Stimulated activated naive B cell treated with anti-CD40 and anti-IgM and Interleukin-4, amounts not matched to agents 10 μg/mL and 1 μg/mL and 100 μg/mL, for 72 hours (primary cell): ENCODE measurements around the gene ENO4.

ENCODE experiments used
- ATAC-seq, 2 donors: fragments of 150-1000 bp; cut with Tn5 transposase; replicated peaks; 2 replicates each; pipeline ENCODE4 v1.10.0; 2021; ENCODE audit warnings: moderate library complexity in 1 of 2
- DNase-seq: peaks from one replicate; pipeline ENCODE4 v3.0.0; 2021
- H3K27ac Mint-ChIP-seq: one replicate; pipeline ENCODE4 v1.8.0; 2022; ENCODE audit warnings: mild to moderate bottlenecking, mixed read lengths
- H3K27me3 Mint-ChIP-seq, 2 donors: one replicate each; pipeline ENCODE4 v1.8.0; 2022; ENCODE audit warnings: mixed read lengths in 2 of 2
- H3K36me3 Mint-ChIP-seq, 2 donors: one replicate each; pipeline ENCODE4 v1.8.0; 2022; ENCODE audit warnings: mixed read lengths in 2 of 2, mild to moderate bottlenecking in 1 of 2
- H3K4me1 Mint-ChIP-seq, 2 donors: one replicate each; pipeline ENCODE4 v1.8.0; 2022; ENCODE audit warnings: mixed read lengths in 2 of 2, mild to moderate bottlenecking in 1 of 2
- H3K4me3 Mint-ChIP-seq, 2 donors: one replicate each; pipeline ENCODE4 v1.8.0; 2022; ENCODE audit warnings: mild to moderate bottlenecking in 2 of 2, mixed read lengths in 2 of 2, moderate library complexity in 1 of 2
- H3K9me3 Mint-ChIP-seq, 2 donors: one replicate each; pipeline ENCODE4 v1.8.0; 2022; ENCODE audit warnings: mixed read lengths in 2 of 2, mild to moderate bottlenecking in 1 of 2

Gene ENO4

DNA sequence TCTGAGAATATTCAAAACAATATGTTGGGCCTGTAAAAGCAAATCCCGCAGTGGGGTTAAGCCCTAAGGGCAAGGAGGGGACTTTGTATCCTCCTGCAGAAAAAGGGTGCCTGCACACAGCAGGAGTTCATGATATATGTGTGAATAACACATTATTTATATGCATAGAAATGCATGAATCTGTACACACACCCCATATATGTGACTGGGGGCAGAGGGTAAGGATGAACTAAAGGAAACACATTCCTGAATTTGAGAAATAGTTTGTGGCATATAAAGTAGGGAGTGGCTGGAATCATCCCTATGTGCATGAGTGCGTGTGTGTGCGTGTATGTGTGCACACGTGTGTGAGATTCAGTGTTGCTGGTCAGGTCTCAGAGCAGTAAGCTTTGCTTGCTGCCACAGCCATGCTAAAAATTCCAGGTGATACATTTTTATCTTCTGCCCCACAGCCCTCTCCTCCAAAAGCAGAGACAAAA lies 18.9 kb downstream of the ENO4 start:
- H3K4me3 Mint-ChIP-seq: no peak overlapping the region
- DNase-seq (no peak), ATAC-seq (no peak)

GRCh38 chr10:116868722-116869121 lies 19.4 kb downstream of the ENO4 start:
- ATAC-seq: no peak
- no peaks in the 10 kb centered on the region for H3K36me3 Mint-ChIP-seq
- H3K27ac Mint-ChIP-seq: no peak overlapping the region
- H3K9me3 Mint-ChIP-seq: peaks cover 3 to 5% of the 10 kb centered on the region in 2 donors
- no peak overlapping the region for H3K4me3 Mint-ChIP-seq
- H3K27me3 Mint-ChIP-seq: no peaks in the 10 kb centered on the region
- DNase-seq: no peak
- H3K4me1 Mint-ChIP-seq: no peaks in the 10 kb centered on the region

More for the DNA sequence above, 18.9 kb downstream of the ENO4 start:
- Mint-ChIP-seq H3K4me1 (no peaks in the 10 kb centered on the region), H3K36me3 (no peaks in the 10 kb centered on the region), H3K27me3 (no peaks in the 10 kb centered on the region), H3K27ac (no peak overlapping the region), H3K9me3 (peaks cover 3 to 5% of the 10 kb centered on the region in 2 donors)

GRCh38 chr10:116870949-116871348 lies 21.6 kb downstream of the ENO4 start:
- H3K27me3 Mint-ChIP-seq: no peaks in the 10 kb centered on the region
- no peak overlapping the region for H3K27ac Mint-ChIP-seq
- DNase-seq: no peak
- H3K4me1 Mint-ChIP-seq: no peaks in the 10 kb centered on the region
- peaks cover 3 to 5% of the 10 kb centered on the region in 2 donors for H3K9me3 Mint-ChIP-seq
- no peak for ATAC-seq
- no peaks in the 10 kb centered on the region for H3K36me3 Mint-ChIP-seq
- H3K4me3 Mint-ChIP-seq: no peak overlapping the region

DNA sequence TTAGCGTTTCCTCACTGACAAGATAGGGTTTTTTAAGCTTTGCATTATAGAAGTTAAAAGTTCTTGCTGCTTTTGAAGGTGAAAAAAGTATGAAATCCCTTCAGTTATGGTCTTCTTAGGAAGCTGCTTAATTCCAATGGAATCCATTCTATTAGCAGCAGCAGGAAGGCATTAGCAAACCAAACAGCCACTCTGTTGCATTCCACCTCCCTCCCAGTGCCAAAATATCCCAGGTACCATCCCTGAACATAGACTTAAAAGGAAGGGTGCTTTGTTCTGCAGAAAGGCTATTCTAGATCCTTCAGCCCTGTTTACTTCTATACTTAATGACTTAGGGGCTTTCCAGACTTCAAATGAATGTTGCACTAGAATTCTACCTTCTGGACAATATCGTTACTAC lies 23.8 kb downstream of the ENO4 start:
- no peaks in the 10 kb centered on the region for H3K27me3 Mint-ChIP-seq
- no peak overlapping the region for H3K27ac Mint-ChIP-seq
- H3K36me3 Mint-ChIP-seq: no peaks in the 10 kb centered on the region
- peaks cover 5% of the 10 kb centered on the region in 2 donors for H3K9me3 Mint-ChIP-seq
- H3K4me1 Mint-ChIP-seq: no peaks in the 10 kb centered on the region
- no peak overlapping the region for H3K4me3 Mint-ChIP-seq
- DNase-seq (no peak), ATAC-seq (no peak)

GRCh38 chr10:116875897-116876296 lies 26.6 kb downstream of the ENO4 start:
- no peaks in the 10 kb centered on the region for H3K36me3 Mint-ChIP-seq
- DNase-seq (no peak), ATAC-seq (no peak)
- H3K27me3 Mint-ChIP-seq: no peaks in the 10 kb centered on the region
- H3K27ac Mint-ChIP-seq: no peak overlapping the region
- H3K4me3 Mint-ChIP-seq: no peak overlapping the region
- no peaks in the 10 kb centered on the region for H3K4me1 Mint-ChIP-seq
- peaks cover 5% of the 10 kb centered on the region in 2 donors for H3K9me3 Mint-ChIP-seq

DNA sequence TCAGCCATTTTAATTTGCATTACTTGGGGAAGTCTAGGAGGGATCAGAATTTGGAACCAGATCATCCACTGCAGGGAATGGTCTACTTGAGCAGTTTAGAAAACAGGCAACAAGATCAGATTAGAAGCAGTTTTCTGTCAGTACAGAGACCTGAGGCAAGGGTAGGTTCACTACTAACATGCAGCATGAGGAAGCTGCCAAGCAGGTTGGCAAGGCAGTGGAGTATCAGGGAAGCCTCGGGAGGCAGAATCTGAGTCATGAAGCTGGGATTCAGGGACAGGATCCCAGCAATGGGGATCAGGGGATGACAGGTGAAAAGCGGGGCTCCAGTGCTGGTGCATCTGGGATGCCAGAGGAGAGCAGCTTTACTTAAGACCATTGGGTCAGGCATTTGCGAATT lies 28.1 kb downstream of the ENO4 start:
- DNase-seq (no peak), ATAC-seq (no peak)
- Mint-ChIP-seq H3K9me3 (peaks cover 2 to 4% of the 10 kb centered on the region in 2 donors), H3K4me3 (no peak overlapping the region), H3K27me3 (no peaks in the 10 kb centered on the region), H3K4me1 (no peaks in the 10 kb centered on the region), H3K27ac (no peak overlapping the region), H3K36me3 (no peaks in the 10 kb centered on the region)

DNA sequence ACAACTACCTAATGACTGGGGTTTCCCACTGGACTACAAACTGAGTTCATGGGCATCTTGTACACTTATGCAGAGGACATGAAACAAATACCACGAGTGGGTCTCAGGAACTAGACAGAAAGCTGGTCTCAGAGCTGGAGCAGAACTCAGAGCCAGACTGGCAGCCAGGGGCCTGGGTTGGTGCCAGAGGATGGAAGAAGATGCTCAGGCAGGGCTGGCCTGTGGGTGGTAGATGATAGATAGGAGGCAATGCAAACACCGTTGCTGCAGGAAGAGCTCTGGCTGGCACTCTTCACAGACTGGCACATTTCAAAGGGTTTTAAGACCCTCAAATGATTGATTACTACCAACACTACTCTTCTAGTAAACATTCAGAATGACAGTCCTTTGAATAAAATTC lies 28.8 kb downstream of the ENO4 start:
- DNase-seq: no peak
- no peaks in the 10 kb centered on the region for H3K27me3 Mint-ChIP-seq
- no peak overlapping the region for H3K27ac Mint-ChIP-seq
- ATAC-seq: no peak
- peaks cover 0 to 2% of the 10 kb centered on the region in 2 donors for H3K9me3 Mint-ChIP-seq
- H3K4me3 Mint-ChIP-seq: no peak overlapping the region
- H3K4me1 Mint-ChIP-seq: no peaks in the 10 kb centered on the region
- no peaks in the 10 kb centered on the region for H3K36me3 Mint-ChIP-seq

GRCh38 chr10:116879817-116880216 lies 30.5 kb downstream of the ENO4 start:
- peaks cover 0 to 2% of the 10 kb centered on the region in 2 donors for H3K9me3 Mint-ChIP-seq
- no peaks in the 10 kb centered on the region for H3K36me3 Mint-ChIP-seq
- H3K4me1 Mint-ChIP-seq: no peaks in the 10 kb centered on the region
- no peak overlapping the region for H3K4me3 Mint-ChIP-seq
- DNase-seq (no peak), ATAC-seq (no peak)
- no peaks in the 10 kb centered on the region for H3K27me3 Mint-ChIP-seq
- H3K27ac Mint-ChIP-seq: no peak overlapping the region

- ATAC-seq (no peak), DNase-seq (no peak)
- Mint-ChIP-seq H3K4me1 (no peaks in the 10 kb centered on the region), H3K36me3 (no peaks in the 10 kb centered on the region), H3K27me3 (no peaks in the 10 kb centered on the region), H3K9me3 (peaks cover 0 to 2% of the 10 kb centered on the region in 2 donors), H3K27ac (no peak overlapping the region), H3K4me3 (no peak overlapping the region)
Observed at GRCh38 chr10:116880716-116881482, 31.6 kb downstream of the ENO4 start.

- no peaks in the 10 kb centered on the region for H3K36me3 Mint-ChIP-seq
- no peaks in the 10 kb centered on the region for H3K4me1 Mint-ChIP-seq
Observed at GRCh38 chr10:116882639-116883038, 33.3 kb downstream of the ENO4 start.

GRCh38 chr10:116886772-116887171 lies 37.5 kb downstream of the ENO4 start:
- Mint-ChIP-seq H3K4me1 (no peaks in the 10 kb centered on the region), H3K27ac (no peak overlapping the region), H3K36me3 (no peaks in the 10 kb centered on the region), H3K4me3 (no peak overlapping the region), H3K27me3 (peaks cover 4 to 8% of the 10 kb centered on the region in 2 donors), H3K9me3 (no peaks in the 10 kb centered on the region)
- ATAC-seq (no peak), DNase-seq (no peak)

More at GRCh38 chr10:116882639-116883038, 33.3 kb downstream of the ENO4 start:
- peaks cover 0 to 1% of the 10 kb centered on the region in 2 donors for H3K27me3 Mint-ChIP-seq
- DNase-seq (no peak), ATAC-seq (no peak)
- H3K9me3 Mint-ChIP-seq: no peaks in the 10 kb centered on the region
- no peak overlapping the region for H3K4me3 Mint-ChIP-seq
- H3K27ac Mint-ChIP-seq: no peak overlapping the region

DNA sequence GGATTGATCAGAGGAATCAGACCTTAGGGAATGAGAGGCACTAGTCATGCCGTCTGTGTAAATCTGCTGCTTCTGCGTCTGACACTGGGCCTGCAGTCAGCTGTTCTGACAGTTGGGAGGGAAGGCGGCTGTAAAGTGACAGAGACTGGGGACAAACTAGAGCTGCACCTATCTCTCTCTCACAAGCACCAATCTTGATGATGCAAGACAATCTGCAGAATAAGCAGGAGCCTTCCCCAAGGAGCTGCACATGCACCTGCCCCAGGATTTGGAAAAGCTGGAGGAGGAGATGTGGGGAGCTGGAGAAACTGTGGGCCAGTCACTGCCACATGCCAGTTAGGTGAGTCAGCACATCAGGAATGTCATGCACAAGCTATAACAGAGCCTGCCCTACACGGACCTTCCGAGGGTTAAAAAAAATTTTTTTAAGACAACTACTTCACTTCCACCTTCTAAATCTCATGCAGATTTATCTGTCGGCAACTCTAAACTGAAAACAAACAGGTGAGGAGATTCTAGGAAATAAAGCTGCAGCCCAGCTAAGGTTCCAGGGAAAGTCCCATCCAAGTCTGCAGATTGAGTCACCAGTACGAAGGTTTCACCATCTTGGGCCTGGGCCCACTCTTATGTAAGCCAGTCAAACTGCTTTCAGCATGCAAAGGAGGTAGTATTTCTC lies 39.2 kb downstream of the ENO4 start:
- ATAC-seq: no peak
- Mint-ChIP-seq H3K4me3 (no peak overlapping the region), H3K27me3 (peaks cover 12 to 17% of the 10 kb centered on the region in 2 donors), H3K9me3 (no peaks in the 10 kb centered on the region), H3K36me3 (no peaks in the 10 kb centered on the region), H3K4me1 (no peaks in the 10 kb centered on the region), H3K27ac (no peak overlapping the region)
- no peak for DNase-seq

DNA sequence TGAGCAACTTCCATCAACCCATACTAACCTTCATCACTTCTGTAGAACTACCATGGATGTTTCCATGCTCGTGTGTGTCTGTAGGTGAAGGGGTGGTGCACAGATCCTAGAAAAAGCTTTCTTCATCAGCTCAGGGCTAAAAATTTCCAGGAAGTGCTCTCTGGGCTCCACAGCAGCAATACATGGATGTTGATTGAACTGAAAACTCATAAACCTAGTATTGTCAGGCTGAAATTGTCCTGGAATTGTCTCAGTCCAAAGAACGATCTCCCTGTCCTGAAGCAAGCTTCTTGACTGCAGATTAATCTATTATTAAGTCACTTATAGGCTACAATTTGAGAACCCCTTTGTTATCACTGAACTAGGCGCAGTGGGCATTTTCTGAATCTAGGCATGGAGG lies 39.8 kb downstream of the ENO4 start:
- ATAC-seq: no peak
- Mint-ChIP-seq H3K36me3 (no peaks in the 10 kb centered on the region), H3K27ac (no peak overlapping the region), H3K4me3 (no peak overlapping the region), H3K4me1 (no peaks in the 10 kb centered on the region), H3K27me3 (peaks cover 12 to 20% of the 10 kb centered on the region in 2 donors), H3K9me3 (no peaks in the 10 kb centered on the region)
- no peak for DNase-seq

GRCh38 chr10:116891208-116891607 lies 41.9 kb downstream of the ENO4 start:
- H3K27me3 Mint-ChIP-seq: peaks cover 12 to 20% of the 10 kb centered on the region in 2 donors
- ATAC-seq (no peak), DNase-seq (no peak)
- H3K4me1 Mint-ChIP-seq: no peaks in the 10 kb centered on the region
- H3K4me3 Mint-ChIP-seq: no peak overlapping the region
- no peaks in the 10 kb centered on the region for H3K36me3 Mint-ChIP-seq
- H3K9me3 Mint-ChIP-seq: no peaks in the 10 kb centered on the region
- H3K27ac Mint-ChIP-seq: no peak overlapping the region
